D341Med (cell line): Measurements from ENCODE around the gene TM2D3.

Experiments used
- DNase-seq: peaks from one replicate; pipeline ENCODE4 v3.0.0; 2012; ENCODE audit warnings: low spot score

TM2D3 gene

GRCh38 chr15:101604124-101604874 is 47.9 kb downstream of the TM2D3 start:
- DNase-seq: no peak

DNA sequence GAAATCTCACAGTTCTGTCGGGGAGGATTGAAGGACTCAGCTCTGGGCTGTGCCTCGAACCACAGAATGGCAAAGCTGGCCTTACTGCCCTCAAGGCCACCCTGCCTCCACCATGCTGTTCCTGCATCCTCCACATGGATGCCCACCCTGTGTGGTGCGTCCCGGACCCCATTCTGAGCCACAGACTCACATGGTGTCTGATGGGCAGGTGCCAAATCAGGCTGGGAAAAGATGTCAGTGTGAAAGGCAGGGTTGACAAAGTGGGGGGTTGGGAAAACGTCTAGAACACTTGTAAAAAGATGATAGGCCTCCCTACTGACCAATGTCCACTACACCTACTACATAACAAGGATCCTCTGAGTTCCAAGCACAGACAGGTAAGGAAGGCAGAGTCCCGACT is 49.4 kb downstream of the TM2D3 start:
- DNase-seq: no peak

- no peak for DNase-seq
Observed at GRCh38 chr15:101600035-101600434, 52.1 kb downstream of the TM2D3 start.

- DNase-seq: no peak
Observed at GRCh38 chr15:101599091-101599490, 53.1 kb downstream of the TM2D3 start.

GRCh38 chr15:101597360-101597928 is 54.7 kb downstream of the TM2D3 start:
- DNase-seq: no peak

DNA sequence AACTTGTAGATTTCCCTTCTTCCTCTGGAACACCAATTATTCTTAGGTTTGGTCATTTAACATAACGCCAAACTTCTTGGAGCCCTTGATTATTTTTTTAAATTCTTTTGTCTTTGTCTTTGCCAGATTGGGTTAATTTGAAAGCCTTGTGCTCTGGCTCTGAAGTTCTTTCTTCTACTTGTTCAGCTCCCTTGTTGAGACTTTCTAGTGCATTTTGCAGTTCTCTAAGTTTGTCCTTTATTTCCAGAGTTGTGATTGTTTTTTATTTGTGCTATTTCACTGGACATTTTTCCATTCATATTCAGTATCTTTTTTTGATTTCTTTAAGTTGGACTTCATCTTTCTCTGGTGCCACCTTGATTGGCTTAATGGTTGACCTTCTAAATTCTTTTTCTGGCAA is 55.5 kb downstream of the TM2D3 start:
- DNase-seq: no peak
